NK-92 (cell line): ENCODE results near the gene ABHD4.
"Not testable (repeated sequence)": the region's sequence is repeated elsewhere in the genome, so short reads cannot be mapped to it uniquely, and the experiment has no call there.

Experiments used
- DNase-seq: peaks from one replicate; lab custom pipeline; 2025; ENCODE audit not compliant: unreplicated experiment; lab: John Stamatoyannopoulos, UW

Gene ABHD4, protein sequence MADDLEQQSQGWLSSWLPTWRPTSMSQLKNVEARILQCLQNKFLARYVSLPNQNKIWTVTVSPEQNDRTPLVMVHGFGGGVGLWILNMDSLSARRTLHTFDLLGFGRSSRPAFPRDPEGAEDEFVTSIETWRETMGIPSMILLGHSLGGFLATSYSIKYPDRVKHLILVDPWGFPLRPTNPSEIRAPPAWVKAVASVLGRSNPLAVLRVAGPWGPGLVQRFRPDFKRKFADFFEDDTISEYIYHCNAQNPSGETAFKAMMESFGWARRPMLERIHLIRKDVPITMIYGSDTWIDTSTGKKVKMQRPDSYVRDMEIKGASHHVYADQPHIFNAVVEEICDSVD

GRCh38 chr14:22598099-22598895 is at the start of gene ABHD4:
TSS of gene ABHD4 (plus strand) at chr14:22598300. CDS start at chr14:22598307, 7 bp downstream.
- no peak for DNase-seq

GRCh38 chr14:22549324-22549962 is 48.7 kb upstream of the ABHD4 start:
- no peak for DNase-seq

GRCh38 chr14:22549981-22550673 is 48.0 kb upstream of the ABHD4 start:
- no peak for DNase-seq

DNA sequence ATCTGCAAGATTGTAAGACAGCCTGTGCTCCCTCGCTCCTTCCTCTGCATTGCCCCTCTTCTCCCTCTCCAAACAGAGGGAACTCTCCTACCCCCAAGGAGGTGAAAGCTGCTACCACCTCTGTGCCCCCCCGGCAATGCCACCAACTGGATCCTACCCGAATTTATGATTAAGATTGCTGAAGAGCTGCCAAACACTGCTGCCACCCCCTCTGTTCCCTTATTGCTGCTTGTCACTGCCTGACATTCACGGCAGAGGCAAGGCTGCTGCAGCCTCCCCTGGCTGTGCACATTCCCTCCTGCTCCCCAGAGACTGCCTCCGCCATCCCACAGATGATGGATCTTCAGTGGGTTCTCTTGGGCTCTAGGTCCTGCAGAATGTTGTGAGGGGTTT is 46.5 kb upstream of the ABHD4 start:
- DNase-seq: no peak

DNA sequence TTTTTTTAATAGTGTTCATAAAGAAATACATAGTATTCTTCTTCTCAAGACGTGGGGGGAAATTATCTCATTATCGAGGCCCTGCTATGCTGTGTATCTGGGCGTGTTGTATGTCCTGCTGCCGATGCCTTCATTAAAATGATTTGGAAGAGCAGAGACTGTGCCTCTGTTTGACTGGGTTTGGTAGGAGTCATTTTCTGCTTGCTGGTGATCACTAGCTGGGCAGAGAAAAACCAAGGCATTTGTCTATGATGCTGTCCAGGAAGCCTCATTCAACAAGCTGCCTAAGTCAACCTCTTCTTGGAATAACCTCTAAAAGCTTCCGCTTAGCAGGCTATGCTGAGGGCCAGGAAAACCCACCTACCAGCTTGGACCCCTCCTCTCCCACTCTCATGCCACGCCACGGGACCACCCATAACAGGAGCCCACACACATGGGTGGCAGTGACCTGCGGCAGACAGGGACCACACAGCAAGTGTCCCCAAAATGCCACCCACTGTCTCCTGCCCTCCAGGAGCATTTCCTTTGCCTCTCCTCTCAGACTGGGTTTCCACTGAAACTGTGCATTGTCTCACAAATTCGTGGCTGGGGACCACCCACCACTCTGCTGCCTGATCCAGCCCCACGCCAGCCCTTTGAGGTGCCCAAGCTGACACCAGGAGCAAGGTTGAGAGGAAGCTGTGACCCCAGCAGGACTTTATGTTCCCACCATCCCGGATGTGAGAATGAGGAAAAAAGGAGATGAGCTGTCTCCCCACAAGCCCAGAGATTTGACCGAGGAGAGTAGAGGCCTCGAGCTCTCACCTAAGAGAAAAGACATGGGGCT is 45.9 kb upstream of the ABHD4 start:
- DNase-seq: no peak

DNA sequence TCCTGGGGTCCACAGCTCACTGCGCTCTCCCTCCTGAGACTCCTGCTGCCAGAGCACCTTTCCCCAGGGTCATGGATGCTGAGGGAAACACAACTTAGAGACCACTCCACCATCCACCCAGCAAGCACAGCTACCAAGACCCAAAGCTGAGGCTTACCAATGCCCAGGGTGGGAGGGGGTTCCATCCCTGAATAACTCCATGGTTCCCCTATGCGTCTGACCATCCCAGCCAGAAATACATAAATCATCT is 45.3 kb upstream of the ABHD4 start:
- DNase-seq: no peak

GRCh38 chr14:22553445-22553844 is 44.7 kb upstream of the ABHD4 start:
- DNase-seq: no peak

DNA sequence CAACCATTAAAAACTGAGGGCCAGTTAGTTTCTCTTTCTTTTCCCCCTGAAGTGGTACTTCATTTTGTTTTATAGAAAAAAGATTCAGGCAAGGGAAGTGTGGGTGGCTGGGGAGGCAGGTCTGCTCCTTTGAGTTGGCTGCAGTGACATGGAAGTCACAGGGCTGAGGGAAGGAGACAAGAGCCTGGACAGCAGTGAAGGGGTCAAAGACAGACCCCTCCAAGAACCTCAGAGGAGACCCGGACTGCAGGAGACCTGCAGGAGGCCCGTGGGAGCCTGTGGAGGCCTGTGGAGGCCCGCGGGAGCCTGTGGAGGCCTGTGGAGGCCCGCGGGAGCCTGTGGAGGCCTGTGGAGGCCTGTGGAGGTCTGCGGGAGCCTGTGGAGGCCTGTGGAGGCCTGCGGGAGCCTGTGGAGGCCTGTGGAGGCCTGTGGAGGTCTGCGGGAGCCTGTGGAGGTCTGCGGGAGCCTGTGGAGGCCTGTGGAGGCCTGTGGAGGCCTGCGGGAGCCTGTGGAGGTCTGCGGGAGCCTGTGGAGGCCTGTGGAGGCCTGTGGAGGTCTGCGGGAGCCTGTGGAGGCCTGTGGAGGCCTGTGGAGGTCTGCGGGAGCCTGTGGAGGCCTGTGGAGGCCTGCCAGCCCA is 44.1 kb upstream of the ABHD4 start:
- DNase-seq: not testable (repeated sequence)

- no peak for DNase-seq
Measured at GRCh38 chr14:22554498-22555383, 43.4 kb upstream of the ABHD4 start.

- no peak for DNase-seq
Measured at GRCh38 chr14:22555384-22556011, 42.6 kb upstream of the ABHD4 start.

DNA sequence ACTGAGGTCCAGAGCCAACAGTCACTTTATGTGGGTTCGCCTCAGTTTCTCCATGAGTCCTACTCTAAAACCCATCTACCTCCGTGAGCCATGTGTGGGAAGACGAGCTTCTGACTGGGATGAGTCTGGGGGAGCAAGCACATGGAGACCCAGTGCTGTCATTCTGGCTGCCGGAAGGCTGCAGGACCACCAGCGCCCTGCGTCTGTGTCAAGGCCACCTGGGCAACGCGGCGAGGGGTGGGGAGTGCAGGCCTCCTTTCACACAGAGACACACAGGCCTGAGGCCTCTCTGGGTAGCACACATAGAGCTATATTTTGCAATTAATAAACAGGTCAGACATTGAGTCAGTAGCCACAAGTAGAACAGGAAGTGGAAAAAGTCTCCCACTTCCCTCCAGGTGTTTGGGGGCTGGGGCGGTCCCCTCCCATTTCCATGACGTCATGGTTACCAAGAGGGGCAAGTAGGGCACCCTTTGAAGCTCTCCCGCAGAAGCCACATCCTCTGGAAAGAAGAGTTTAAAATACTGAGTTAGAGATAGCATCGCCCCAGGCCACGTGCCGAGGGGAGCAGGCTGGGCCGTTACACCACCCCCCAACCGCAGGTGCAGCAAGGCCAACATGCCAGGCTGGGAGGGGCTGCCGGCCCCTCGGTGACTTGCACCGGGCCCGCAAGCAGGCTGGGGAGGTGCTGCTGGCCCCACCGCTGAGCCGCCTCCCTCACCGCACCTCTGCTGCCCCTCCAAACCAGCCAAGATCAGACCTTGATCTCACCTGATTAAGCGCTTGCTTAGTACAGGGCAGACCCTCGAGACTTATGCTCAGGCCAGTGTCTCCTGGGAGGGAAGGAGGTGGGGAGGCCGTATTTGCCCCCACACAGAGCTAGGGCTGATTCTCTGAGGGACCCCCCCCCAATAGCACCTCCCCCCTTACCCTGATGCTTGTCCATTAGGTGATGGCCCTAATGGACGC is 41.8 kb upstream of the ABHD4 start:
- peak; percentile 96 for DNase-seq

DNA sequence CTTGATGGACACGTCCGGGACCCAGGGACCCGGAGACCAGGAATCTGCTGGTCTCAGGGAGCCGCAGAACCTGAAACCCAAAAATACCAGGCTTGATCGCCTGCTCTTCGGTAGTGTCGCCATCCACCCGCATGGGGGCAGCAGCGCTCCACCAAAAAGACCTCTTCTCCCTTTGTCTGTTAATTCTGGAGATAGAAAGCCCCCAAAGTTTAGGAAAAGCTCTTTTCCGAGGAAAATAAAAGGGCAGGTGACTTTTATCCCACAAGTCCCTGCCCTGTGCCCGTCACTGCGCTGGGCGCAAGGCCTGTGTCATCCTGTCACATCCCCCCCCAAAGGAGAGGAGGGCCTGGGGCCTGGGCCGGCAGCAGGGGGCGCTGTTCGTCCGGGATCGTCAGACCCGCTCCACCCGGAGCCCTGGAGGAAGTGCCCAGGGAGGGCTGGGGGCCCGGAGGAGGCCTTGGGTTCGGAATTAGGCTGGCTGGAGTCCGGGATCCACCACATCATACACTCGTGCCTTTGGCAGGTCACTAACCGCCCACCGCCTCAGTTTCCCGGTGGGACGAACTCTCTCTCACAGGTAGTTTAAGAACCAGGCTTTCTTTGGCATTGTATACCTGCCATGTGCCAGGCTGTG is 41.0 kb upstream of the ABHD4 start:
- DNase-seq: no peak

DNA sequence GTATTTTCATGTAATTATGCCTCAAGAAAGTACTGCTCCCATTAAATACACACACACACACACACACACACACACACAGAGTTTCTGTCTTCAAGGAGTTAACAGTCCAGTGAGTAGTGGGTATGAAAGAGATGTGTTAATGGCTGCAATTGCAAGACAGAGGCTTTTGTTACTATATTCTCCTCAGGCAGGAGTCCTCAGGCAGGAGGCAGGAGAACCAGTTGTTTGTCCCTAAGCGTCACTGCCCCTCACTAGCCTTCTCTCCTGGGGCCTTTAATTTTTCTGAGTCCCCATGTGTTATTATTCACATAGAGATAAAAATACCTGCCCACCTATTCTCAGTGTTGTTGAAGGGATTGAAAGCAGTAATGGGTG is 40.3 kb upstream of the ABHD4 start:
- no peak for DNase-seq

GRCh38 chr14:22558221-22558913 is 39.7 kb upstream of the ABHD4 start:
- DNase-seq: no peak

DNA sequence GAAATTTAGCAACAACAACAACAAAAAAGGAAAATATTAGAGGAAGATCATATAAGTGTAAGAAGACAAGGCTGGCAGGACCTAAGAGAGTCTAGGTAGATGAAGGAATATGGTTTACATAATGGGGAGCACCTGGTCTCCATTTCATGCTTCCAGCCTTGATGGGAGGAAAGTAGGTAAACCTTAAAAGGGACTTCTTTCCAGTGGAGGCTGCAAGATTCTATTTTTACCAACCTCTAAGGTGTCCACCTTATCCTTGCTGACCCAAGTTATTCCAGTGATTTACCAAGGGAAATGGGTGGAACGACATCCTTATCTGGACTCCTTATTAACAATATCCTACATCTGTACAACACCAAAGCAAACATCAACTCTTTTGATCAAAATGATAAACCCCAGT is 39.1 kb upstream of the ABHD4 start:
- DNase-seq: no peak

GRCh38 chr14:22560662-22561365 is 37.3 kb upstream of the ABHD4 start:
- DNase-seq: no peak
